Left colon (tissue), 2 donors: ENCODE data around the gene BCAT1. TPM values are rescaled to one million over a fixed set of nuclear protein-coding genes. Genes with fewer than 3 reads are reported as not detected.

Source experiments
- ATAC-seq: fragments of 200-7000 bp; cut with Tn5 transposase; one replicate; pipeline ENCODE4 v1.9.1; 2020; ENCODE audit warnings: mild to moderate bottlenecking, moderate library complexity
- DNase-seq, 2 donors: peaks; one replicate each; pipeline ENCODE4 v3.0.0-alpha.2; 2020
- intact Hi-C, 2 donors: fragments of 100-400 bp; cut with DNase I in 1 of 2; cut with micrococcal nuclease in 1 of 2; formaldehyde crosslinking; loops; one replicate each; pipeline versions ENCODE4 v1.11.2 to v1.14.0; 2022; cut with DNase I, micrococcal nuclease
- total RNA-seq, 2 donors: library from RNA; stranded (reverse); fragmentation: NEBNext Ultra II Directional; extraction: Animal tissue kit (Norgen Biotek cat#: 25700); gene quantifications; one replicate each; pipeline ENCODE4 v1.2.1, GENCODE V29; 2021
- donor health status: DM: no; HTN: no; CAD: no.
- donor health status: DM: yes; HTN: yes; CAD: no.

BCAT1 gene
- total RNA-seq, 2 donors from 2014 or later, result 6.0 to 9.4 TPM

DNA sequence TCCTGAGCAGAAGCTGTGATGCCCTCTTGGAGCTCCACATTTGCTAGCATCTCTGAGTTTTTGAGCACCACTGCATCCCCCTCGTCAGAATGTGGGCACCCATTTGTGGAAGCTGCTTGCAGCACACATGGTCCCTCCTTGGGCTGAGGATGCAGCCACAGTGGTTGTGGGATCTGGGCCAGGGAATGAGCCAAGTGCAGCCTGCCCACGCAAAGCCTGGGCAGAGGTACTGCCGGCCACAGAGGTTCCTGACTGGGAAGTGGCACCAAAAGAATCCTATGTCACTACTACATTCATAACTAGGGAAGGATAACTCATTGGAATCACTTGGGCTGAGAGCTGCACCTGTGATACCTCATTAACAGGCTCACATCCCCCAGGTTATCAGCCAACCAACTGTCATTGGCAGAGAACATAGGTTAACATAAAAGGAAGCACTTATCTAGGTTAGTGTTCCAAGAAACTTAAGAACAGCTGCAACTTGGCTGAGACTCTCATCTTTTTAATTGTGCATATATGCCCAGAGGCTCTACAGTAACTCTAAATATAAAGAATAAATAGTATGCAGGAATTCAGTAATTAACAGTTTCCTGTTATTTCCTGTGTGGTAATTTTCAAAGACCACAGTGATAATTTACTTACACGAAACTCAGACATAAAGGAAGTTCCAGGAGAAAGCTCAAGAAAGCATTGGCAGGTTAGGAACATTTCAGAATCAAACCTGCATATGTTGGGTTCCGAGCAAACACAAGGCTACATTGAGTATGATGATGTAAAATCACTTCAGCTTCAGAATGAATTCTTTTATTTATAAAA lies 145.3 kb downstream of the BCAT1 start:
- intact Hi-C loops, result no loop called here
- DNase-seq, result no peak
- ATAC-seq, result no peak

DNA sequence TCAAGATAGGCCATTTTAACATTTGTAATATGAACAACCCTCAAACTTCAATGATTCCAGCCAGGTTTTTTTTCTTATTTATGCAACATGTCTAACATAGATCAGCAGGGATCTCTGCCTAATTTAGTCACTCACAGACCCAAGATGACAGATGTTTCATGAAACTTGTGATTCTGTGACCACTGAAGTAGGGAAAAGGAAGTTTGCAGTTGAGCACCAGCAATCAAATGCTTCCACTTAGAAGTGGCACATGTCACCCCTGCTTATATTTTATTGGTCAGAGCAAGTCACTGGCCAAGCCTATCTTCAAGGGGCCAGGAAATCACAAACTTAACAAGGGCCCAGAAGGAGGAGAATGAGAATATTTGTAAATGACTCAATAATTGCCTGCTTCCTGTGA lies 150.6 kb downstream of the BCAT1 start:
- intact Hi-C loops, result no loop called here
- no peak for DNase-seq
- ATAC-seq, result no peak

DNA sequence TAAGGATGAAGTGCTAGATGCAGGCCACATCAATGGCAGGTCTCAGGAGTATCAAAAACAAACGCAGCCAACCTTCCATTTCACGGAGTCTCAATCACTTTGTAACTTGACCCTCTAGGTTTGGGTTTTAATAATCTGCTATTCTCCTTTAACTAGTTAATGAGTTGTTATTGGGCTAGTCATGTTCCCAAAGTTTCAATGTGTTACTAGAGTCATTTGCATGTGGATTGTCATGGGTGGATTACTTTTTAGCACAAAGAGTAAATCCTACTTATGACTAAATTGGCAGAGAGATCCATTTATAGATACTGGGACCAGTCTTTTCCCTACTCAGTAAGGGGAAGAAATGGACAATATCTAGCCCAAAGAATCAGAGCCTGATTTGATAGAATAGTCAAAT lies 151.0 kb downstream of the BCAT1 start:
- DNase-seq, result no peak
- no peak for ATAC-seq
- intact Hi-C loops, result no loop called here

DNA sequence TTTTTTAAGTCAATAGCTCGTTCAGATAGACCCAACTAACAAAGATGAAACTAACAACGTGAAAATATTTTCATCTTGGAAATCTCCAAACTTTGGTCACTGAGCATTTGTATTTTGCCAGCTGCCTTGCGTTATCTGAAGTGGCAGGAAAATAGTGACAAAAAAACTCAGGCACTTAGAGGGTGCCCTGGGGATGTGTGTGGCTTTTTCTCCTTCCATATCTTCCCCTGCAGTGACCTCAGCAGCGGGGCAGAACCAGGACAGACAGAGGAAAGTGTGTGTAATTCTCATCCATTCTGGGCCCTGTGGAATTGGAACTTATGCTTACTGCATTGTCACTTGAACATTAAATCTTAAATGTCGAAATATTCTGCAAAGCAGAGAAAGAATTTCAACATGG lies 152.0 kb downstream of the BCAT1 start:
- no peak for DNase-seq
- no peak for ATAC-seq

DNA sequence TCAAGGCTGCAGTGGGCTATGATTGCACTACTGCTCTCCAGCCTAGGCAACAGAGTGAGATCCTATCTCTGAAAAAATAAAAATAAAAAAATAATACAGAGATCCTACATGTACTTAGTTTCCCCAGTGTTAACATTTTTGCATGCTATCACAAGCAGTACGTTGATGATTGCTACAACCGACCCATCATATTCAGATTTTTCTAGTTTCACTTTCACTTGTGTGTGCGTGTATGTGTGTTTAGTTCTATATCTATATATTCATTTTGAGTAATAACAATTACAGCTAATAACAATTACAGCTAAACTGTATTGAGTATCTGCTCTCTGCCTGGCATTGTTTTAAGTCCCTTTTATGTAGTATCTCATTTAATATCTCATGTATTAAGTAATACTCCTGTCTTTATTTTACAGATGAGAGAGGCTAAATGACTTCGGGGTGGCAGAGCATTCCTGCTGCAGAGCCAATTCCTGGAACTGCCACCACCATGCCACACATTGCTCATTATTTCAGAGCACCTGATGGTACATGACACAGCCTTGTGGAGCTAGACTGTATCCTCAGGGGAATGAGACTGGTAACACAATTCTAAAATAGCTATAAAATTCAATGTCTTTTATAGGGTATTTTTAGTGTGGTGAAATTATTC lies 153.1 kb downstream of the BCAT1 start:
- intact Hi-C loops, result no loop called here
- DNase-seq, result no peak
- no peak for ATAC-seq

More for the DNA sequence above, 152.0 kb downstream of the BCAT1 start:
- intact Hi-C loops, result no loop called here

DNA sequence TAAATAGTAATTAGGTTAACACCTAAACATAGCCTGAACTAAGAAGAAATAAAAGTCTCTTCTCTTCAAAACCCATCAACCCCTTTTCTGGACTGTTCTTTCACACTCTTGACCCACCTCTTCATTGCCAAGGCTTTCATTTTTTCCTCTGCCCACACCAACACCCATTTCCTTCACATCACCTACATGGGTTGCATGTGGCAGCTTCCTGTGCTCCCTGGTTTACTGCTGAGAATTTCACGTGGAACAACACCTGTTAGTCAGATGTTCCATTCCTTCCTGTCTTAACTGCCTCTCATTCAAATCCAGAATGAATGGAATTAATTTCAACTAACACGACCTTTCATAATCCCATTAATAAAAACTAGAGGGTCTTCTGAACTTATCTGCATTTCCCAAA lies 157.3 kb downstream of the BCAT1 start:
- intact Hi-C loops, result no loop called here
- DNase-seq (no peak), ATAC-seq (no peak)

DNA sequence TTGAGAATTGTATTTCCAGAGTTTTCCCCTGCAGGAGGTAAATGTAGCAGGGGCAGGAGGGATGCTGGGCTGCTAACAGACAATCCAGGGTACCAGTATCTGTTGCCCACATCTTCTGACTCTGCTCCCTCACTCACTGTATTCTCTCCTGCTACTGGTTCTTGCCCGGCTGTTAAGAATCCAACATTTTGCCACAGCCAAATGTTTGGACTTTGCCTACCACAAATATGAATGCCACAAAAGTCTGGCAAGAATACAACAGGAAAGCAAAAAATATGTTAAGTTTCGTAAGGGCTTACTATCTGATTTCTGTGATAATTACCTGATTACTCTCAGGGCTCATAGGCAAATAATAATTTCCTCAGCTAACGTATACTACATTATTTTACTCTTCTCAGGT lies 160.0 kb downstream of the BCAT1 start:
- no peak for DNase-seq
- intact Hi-C loops, result no loop called here
- no peak for ATAC-seq

DNA sequence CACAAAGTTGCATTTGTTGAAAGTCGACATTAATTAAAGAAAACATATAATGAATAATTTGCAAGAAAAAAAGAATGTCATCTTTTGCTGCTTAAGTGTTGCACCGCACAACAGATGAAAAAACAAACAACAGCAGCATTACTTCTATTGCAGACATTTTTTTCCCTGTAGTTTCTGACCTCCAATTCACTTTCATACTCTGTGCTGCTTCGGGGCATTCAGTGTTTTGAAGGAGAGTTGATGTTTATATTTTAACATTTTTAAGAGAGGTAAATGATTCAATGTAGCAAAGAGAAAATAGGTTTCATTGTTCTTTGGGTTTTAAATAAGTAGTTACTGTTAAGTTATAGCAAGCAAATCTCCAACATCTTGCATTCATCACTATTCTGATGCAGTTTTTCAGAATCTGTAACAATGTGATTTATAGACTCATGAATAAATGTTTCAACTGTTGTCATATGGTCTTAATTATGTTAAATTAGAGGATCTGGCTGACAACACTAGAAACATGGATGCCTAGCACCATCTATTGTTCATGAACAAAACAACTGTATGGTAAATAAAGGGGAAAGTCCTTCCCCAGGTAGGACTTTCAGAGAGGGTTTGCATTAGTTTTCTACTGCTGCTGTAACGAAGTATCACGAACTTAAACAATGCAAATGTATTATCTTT lies 168.1 kb downstream of the BCAT1 start:
- no peak for DNase-seq
- intact Hi-C loops, result no loop called here
- no peak for ATAC-seq

DNA sequence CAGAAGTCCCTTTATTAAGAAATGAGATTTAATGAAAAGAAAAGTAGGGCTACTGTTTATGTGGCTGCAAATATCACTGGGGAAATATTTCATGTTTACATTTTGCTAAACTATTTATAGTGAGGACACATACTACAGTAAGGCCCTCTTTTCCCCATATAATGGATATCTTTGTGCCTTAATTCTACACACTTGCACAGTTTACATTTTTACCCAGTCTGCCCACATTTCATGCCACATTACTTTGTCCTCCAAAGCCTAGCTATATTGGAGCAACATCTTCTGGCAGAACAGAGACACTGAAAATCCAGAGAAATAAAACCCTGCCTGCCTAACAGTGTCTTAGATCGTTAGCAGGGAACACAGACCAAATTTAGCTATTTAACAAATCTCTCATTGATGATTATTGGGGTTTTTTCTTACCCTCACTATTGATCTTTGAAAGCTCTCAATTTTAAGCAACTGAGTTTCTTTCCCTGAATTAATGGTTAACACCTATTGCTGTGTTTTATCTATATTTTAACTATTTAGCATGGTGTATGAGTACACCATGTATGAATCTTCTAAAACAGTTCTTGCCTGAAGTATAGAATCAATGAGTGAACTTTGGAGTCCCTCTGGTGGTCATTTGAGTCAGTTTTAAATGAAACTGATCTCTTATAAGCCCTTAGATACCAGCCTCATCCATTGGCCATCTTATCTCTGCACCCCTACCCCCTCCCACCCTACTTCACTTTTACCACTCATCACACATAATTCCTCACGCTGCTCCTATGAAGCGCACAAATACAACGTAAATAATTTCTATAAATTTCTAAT lies 170.2 kb downstream of the BCAT1 start:
- no peak for ATAC-seq
- intact Hi-C loops, result no loop called here
- DNase-seq, result no peak

DNA sequence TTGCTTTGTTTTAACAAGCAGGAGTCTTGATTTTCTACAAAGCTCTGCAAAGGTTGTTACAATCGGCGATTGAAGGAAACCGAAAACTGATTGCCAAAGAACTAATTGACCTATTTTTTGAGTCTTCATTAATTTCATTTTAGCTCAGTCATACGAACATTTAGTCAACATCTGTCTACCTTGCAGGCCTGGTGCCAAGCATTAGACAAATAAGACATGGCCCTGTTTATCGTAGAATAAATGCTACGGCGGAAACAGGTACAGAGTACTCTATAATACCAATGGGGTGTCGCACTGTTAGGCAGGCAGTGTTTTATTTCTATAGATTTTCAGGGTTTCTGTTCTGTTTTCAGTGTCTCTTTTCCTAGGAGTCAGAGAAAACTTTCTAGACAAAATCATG lies 171.5 kb downstream of the BCAT1 start:
- ATAC-seq, result no peak
- no peak for DNase-seq
- intact Hi-C loops, result no loop called here

DNA sequence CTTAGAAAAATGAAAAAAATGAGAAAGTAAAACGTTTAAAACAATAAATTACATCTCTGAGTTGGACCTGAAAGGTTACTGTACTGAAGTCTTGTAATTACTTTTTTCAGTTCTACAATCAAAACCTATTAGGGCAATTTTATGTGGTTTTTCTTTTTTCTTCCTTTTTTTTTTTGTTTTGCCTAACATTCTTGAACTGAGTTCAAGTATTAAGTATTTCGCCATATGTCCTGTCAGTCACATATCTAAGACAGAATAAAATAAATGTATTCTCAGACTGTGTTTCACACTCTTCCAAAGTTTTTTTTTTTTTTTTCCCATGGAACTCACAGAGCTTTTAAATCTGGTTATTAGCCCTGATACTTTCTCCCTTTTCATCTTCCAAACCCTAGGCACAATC lies 172.0 kb downstream of the BCAT1 start:
- ATAC-seq (no peak), DNase-seq (no peak)
- intact Hi-C loops, result no loop called here

DNA sequence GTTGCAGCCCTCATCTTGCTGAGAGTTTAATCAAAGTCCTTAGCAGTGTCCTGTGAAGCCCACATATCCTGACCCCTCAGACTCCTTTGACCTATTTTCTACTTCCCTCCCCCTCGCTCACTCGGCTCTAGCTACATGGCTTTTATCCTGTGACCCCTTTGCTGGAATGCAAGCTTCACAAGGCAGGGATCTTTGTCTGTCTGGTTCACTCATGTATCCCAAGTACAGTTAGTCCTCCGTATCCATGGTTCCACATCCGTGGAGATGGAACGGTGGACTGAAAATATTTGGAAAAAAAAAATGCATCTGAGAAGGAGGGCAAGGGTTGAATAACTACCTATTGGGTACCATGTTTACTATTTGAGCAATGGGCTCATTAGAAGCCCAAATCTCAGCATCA lies 173.8 kb downstream of the BCAT1 start:
- DNase-seq (no peak), ATAC-seq (no peak)
- intact Hi-C loops, result no loop called here

DNA sequence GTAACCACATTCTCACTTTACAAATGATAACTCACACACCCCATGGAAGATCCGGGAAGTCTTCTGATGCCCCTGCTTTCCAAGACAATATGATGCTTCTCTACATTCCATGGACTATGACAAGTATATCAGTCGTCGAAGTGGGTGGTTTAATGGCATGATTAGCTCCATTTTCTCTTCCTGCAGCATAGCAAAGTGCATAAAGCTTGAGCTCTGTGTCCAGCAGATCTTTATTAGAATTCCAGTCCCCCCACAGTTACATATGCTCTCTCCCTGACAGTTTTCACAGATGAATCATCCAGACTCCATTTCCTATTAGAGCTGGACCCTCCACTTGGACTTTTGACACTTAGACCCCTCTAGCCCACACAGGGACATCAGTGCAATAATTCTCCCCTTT lies 174.9 kb downstream of the BCAT1 start:
- no peak for DNase-seq

DNA sequence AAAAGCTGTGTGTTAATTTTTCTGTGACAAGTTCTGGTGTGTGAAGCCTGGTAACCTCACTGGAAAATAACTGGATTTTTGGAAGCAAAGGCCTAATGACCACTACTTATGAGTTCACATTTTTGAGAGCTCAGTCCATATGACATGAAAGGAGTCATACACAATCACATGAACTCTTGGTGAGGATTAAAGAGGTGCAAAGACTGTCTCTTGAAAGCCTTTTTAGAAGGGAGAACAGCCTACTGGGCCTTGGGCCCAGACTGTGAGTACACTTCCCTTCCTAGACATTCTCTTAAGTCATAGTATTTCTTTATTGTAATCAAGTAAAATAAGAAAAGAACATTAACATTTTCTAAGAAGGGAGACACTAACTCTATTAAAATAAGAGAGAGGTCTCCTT lies 176.1 kb downstream of the BCAT1 start:
- ATAC-seq (no peak), DNase-seq (no peak)

More for the DNA sequence above, 174.9 kb downstream of the BCAT1 start:
- intact Hi-C loops, result no loop called here
- ATAC-seq, result no peak

DNA sequence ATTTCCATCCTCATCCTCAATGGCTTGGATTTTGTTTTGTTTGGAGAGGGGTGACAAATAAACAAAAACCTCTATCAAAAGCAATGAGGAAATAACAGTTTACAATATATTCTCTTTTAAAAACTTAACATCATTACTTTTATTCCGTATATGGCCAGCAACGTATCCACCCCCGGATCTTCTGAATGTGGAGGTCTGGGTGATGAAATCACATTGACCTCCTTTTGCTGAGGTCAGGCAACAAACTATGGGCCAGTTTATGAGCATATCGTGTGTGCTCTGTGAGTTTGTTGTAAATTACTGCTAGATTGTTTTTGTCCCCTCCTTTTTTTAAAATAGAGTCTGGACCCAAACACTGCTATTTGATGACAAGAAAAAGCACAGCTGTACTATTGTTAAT lies 178.1 kb downstream of the BCAT1 start:
- ATAC-seq (no peak), DNase-seq (no peak)
- intact Hi-C loops, result no loop called here

More for the DNA sequence above, 176.1 kb downstream of the BCAT1 start:
- intact Hi-C loops, result no loop called here

DNA sequence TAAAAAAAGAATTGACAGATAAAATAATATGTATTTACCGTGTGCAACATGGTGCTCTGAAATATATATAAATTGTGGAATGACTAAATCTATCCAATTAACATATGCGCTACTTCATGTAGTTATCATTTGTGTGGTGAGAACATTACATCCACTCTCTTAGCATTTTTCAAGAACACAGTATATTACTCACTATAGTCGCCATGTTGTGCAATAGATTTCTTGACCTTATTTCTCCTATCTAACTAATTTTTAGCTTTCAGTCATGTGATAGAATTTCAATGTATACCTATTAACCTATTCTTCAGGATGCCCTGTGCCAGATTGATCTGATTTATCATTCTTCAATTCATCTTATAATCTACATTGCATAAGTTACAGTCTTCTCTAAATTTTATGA lies 178.6 kb downstream of the BCAT1 start:
- intact Hi-C loops, result no loop called here
- no peak for ATAC-seq
- DNase-seq, result no peak

DNA sequence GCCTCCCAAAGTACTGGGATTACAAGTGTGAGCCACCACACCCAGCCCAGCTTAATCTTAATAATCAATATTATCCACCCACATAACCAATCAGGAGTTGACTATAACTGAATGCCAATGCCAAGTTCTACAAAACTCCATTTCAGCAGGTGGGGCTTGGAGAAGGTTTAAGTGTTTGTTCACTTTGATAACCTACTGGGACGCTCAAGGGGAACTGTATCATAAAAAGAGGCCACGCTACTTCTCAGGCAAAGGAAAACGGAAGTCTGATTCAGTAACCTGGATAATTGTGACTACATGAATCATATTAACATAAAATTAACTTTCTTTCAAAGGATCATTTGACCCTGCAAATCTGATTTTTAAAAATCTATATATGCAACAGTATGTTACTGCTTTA lies 179.2 kb downstream of the BCAT1 start:
- intact Hi-C loops, result no loop called here
- no peak for ATAC-seq

DNA sequence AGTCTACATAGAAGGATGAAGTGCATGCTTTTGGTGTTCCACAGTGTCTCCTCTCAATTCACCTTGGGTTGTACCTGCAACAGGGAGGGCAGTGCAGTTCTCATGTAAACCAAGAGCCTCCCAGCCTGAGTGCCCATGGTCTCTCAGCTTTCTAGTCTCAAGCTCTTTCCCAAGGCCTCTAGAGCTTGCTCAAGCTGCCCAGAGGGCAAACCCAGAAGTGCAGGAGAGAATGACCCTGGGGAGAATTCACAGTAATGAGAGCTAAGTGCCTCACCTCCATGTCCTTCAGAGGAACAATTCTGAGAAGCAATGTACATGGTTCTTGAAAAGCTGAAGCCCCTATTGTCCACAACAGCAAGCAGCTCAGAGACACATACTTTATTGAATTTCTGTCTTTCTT lies 180.5 kb downstream of the BCAT1 start:
- ATAC-seq, result no peak
- no peak for DNase-seq
- intact Hi-C loops, result no loop called here

More for the DNA sequence above, 179.2 kb downstream of the BCAT1 start:
- no peak for DNase-seq

DNA sequence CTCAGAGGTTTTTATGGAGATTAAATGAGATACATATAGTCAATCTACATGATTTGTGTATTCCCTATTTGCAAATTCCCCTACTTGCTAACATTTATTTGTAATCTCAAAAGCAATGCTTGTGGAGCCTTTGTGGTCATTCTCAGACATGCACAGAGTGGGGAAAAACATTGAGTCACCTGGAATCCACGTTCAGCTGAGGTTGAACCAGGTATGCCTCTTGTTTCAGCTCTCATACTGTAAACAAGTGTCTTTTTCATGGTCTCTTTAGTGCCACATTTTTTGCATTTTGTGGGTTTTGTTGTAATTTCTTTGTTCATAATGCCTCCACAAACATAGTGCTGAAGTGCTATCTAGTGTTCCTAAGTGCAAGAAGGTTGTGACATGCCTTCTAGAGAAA lies 181.9 kb downstream of the BCAT1 start:
- intact Hi-C loops, result no loop called here
- DNase-seq (no peak), ATAC-seq (no peak)
